Peyer's patch (tissue), 4 donors: ENCODE results near the gene DCLK1. TPM values are rescaled to one million over a fixed set of nuclear protein-coding genes. Genes with fewer than 3 reads are reported as not detected.

ENCODE experiments used
- DNase-seq, 3 donors: peaks; one replicate each; pipeline ENCODE4 v3.0.0-alpha.2; 2017 to 2019
- H3K27ac ChIP-seq, 4 donors: fragments of 200-600 bp; sonication (generic); one replicate each; pipeline ENCODE4 v1.5.1; 2016 to 2019
- H3K27me3 ChIP-seq, 2 donors: fragments of 200-600 bp; sonication (generic); one replicate each; pipeline ENCODE4 v1.5.1; 2019
- H3K36me3 ChIP-seq, 3 donors: fragments of 200-600 bp; sonication (generic); one replicate each; pipeline ENCODE4 v1.5.1; 2016 to 2019
- H3K4me1 ChIP-seq, 4 donors: fragments of 200-600 bp; sonication (generic); one replicate each; pipeline ENCODE4 v1.5.1; 2016 to 2019
- H3K4me3 ChIP-seq, 4 donors: fragments of 200-600 bp; sonication (generic); 1 replicate in 3 of 4; 2 replicates in 1 of 4; pipeline ENCODE4 v1.5.1; 2016 to 2019; ENCODE audit warnings: mild to moderate bottlenecking in 1 of 4
- H3K9me3 ChIP-seq, 4 donors: fragments of 200-600 bp; sonication (generic); one replicate each; pipeline ENCODE4 v1.5.1; 2016 to 2019; ENCODE audit warnings: mild to moderate bottlenecking in 1 of 4
- CTCF ChIP-seq, 6 experiments: fragments of 450-650 bp in 4 of 6; fragments of 200-600 bp in 2 of 6; sonication (generic) in 1 of 6; IDR thresholded peaks; one replicate each; pipeline ENCODE4 v1.5.1; 2017 to 2019; ENCODE audit warnings: antibody characterized with exemption in 6 of 6, mild to moderate bottlenecking in 3 of 6, moderate library complexity in 1 of 6
- POLR2A ChIP-seq, 2 donors: fragments of 450-650 bp; IDR thresholded peaks; one replicate each; pipeline ENCODE4 v1.5.1; 2017; ENCODE audit warnings: antibody characterized with exemption in 2 of 2, mild to moderate bottlenecking in 2 of 2, moderate library complexity in 2 of 2
- total RNA-seq, 4 donors: library from RNA; depleted of rRNA; stranded (reverse); fragments of >200 nt; gene quantifications; one replicate each; pipeline ENCODE4 v1.1.0, GENCODE V29; 2016

The DCLK1 gene
- total RNA-seq, 4 donors from 2014 or later = 3.7 to 23.1 (median 9.1) TPM

- Histone ChIP-seq H3K4me1 (no peaks in the 10 kb centered on the region), H3K4me3 (no peak overlapping the region), H3K36me3 (no peaks in the 10 kb centered on the region), H3K27me3 (no peaks in the 10 kb centered on the region), H3K27ac (no peak overlapping the region), H3K9me3 (no peaks in the 10 kb centered on the region)
- TF ChIP-seq CTCF (IDR thresholded peaks at IDR 0.05) = no peak
- TF ChIP-seq POLR2A (IDR thresholded peaks at IDR 0.05) = no peak
- DNase-seq = no peak
Observed at GRCh38 chr13:35768551-35768950, 362.6 kb downstream of the DCLK1 start.

GRCh38 chr13:35768073-35768472 lies 363.1 kb downstream of the DCLK1 start:
- Histone ChIP-seq H3K4me1 (no peaks in the 10 kb centered on the region), H3K9me3 (no peaks in the 10 kb centered on the region), H3K27me3 (no peaks in the 10 kb centered on the region), H3K4me3 (no peak overlapping the region), H3K36me3 (no peaks in the 10 kb centered on the region), H3K27ac (no peak overlapping the region)
- no peak for TF ChIP-seq CTCF (IDR thresholded peaks at IDR 0.05)
- no peak for TF ChIP-seq POLR2A (IDR thresholded peaks at IDR 0.05)
- no peak for DNase-seq

GRCh38 chr13:35767256-35767976 lies 363.8 kb downstream of the DCLK1 start:
- Histone ChIP-seq H3K4me1 (no peaks in the 10 kb centered on the region), H3K9me3 (no peaks in the 10 kb centered on the region), H3K27ac (no peak overlapping the region), H3K4me3 (no peak overlapping the region), H3K36me3 (no peaks in the 10 kb centered on the region), H3K27me3 (no peaks in the 10 kb centered on the region)
- no peak for DNase-seq
- TF ChIP-seq CTCF (IDR thresholded peaks at IDR 0.05) (no peak), POLR2A (IDR thresholded peaks at IDR 0.05) (no peak)

GRCh38 chr13:35766663-35767062 lies 364.5 kb downstream of the DCLK1 start:
- H3K9me3 ChIP-seq = no peaks in the 10 kb centered on the region
- H3K36me3 ChIP-seq = no peaks in the 10 kb centered on the region
- no peak for DNase-seq
- H3K4me1 ChIP-seq = no peaks in the 10 kb centered on the region
- no peak overlapping the region for H3K27ac ChIP-seq
- TF ChIP-seq POLR2A (IDR thresholded peaks at IDR 0.05) = no peak
- TF ChIP-seq CTCF (IDR thresholded peaks at IDR 0.05) = no peak
- no peak overlapping the region for H3K4me3 ChIP-seq
- H3K27me3 ChIP-seq = no peaks in the 10 kb centered on the region

GRCh38 chr13:35765941-35766340 lies 365.2 kb downstream of the DCLK1 start:
- no peaks in the 10 kb centered on the region for H3K9me3 ChIP-seq
- H3K36me3 ChIP-seq = no peaks in the 10 kb centered on the region
- no peaks in the 10 kb centered on the region for H3K27me3 ChIP-seq
- no peak overlapping the region for H3K27ac ChIP-seq
- no peaks in the 10 kb centered on the region for H3K4me1 ChIP-seq
- no peak for TF ChIP-seq CTCF (IDR thresholded peaks at IDR 0.05)
- no peak for TF ChIP-seq POLR2A (IDR thresholded peaks at IDR 0.05)
- DNase-seq = no peak
- H3K4me3 ChIP-seq = no peak overlapping the region
